ENCODE measurements around the gene STN1.

STN1 gene

GRCh38 chr10:103840740-103841070, 77.3 kb downstream of the STN1 start:
- DNase-seq (ENCODE audit: low read depth): no peak
- no peak overlapping the region for H3K4me3 ChIP-seq (ENCODE audit: control insufficient read depth, low read depth, low read length)
- TF ChIP-seq CTCF (IDR thresholded peaks at IDR 0.05; ENCODE audit: control insufficient read depth, insufficient read depth, low read depth, low read length, missing control alignments): no peak

- no peak for TF ChIP-seq CTCF (IDR thresholded peaks at IDR 0.05; ENCODE audit: control insufficient read depth, insufficient read depth, low read depth, low read length, missing control alignments)
- no peak overlapping the region for H3K4me3 ChIP-seq (ENCODE audit: control insufficient read depth, low read depth, low read length)
- DNase-seq (ENCODE audit: low read depth): no peak
Observed at GRCh38 chr10:103839872-103840739, 77.9 kb downstream of the STN1 start.

GRCh38 chr10:103839519-103839871, 78.5 kb downstream of the STN1 start:
- no peak for DNase-seq (ENCODE audit: low read depth)
- no peak for TF ChIP-seq CTCF (IDR thresholded peaks at IDR 0.05; ENCODE audit: control insufficient read depth, insufficient read depth, low read depth, low read length, missing control alignments)
- H3K4me3 ChIP-seq (ENCODE audit: control insufficient read depth, low read depth, low read length): no peak overlapping the region

- H3K4me3 ChIP-seq (ENCODE audit: control insufficient read depth, low read depth, low read length): no peak overlapping the region
- no peak for DNase-seq (ENCODE audit: low read depth)
- TF ChIP-seq CTCF (IDR thresholded peaks at IDR 0.05; ENCODE audit: control insufficient read depth, insufficient read depth, low read depth, low read length, missing control alignments): no peak
Observed at GRCh38 chr10:103838862-103839518, 79.0 kb downstream of the STN1 start.

- TF ChIP-seq CTCF (IDR thresholded peaks at IDR 0.05; ENCODE audit: control insufficient read depth, insufficient read depth, low read depth, low read length, missing control alignments): no peak
- no peak overlapping the region for H3K4me3 ChIP-seq (ENCODE audit: control insufficient read depth, low read depth, low read length)
- no peak for DNase-seq (ENCODE audit: low read depth)
Observed at GRCh38 chr10:103838070-103838395, 80.0 kb downstream of the STN1 start.

- H3K4me3 ChIP-seq (ENCODE audit: control insufficient read depth, low read depth, low read length): no peak overlapping the region
- TF ChIP-seq CTCF (IDR thresholded peaks at IDR 0.05; ENCODE audit: control insufficient read depth, insufficient read depth, low read depth, low read length, missing control alignments): no peak
- DNase-seq (ENCODE audit: low read depth): no peak
Observed at GRCh38 chr10:103837370-103838069, 80.5 kb downstream of the STN1 start.
